Peyer's patch (tissue), 4 donors: ENCODE results near the gene CYP20A1. TPM values are rescaled to one million over a fixed set of nuclear protein-coding genes. Genes with fewer than 3 reads are reported as not detected.
"Not testable (repeated sequence)": the region's sequence is repeated elsewhere in the genome, so short reads cannot be mapped to it uniquely, and the experiment has no call there.

Experiments used
- DNase-seq, 3 donors: peaks; one replicate each; pipeline ENCODE4 v3.0.0-alpha.2; 2017 to 2019
- H3K27ac ChIP-seq, 4 donors: fragments of 200-600 bp; sonication (generic); one replicate each; pipeline ENCODE4 v1.5.1; 2016 to 2019
- H3K27me3 ChIP-seq, 2 donors: fragments of 200-600 bp; sonication (generic); one replicate each; pipeline ENCODE4 v1.5.1; 2019
- H3K36me3 ChIP-seq, 3 donors: fragments of 200-600 bp; sonication (generic); one replicate each; pipeline ENCODE4 v1.5.1; 2016 to 2019
- H3K4me1 ChIP-seq, 4 donors: fragments of 200-600 bp; sonication (generic); one replicate each; pipeline ENCODE4 v1.5.1; 2016 to 2019
- H3K4me3 ChIP-seq, 4 donors: fragments of 200-600 bp; sonication (generic); 1 replicate in 3 of 4; 2 replicates in 1 of 4; pipeline ENCODE4 v1.5.1; 2016 to 2019; ENCODE audit warnings: mild to moderate bottlenecking in 1 of 4
- H3K9me3 ChIP-seq, 4 donors: fragments of 200-600 bp; sonication (generic); one replicate each; pipeline ENCODE4 v1.5.1; 2016 to 2019; ENCODE audit warnings: mild to moderate bottlenecking in 1 of 4
- POLR2A ChIP-seq, 2 donors: fragments of 450-650 bp; IDR thresholded peaks; one replicate each; pipeline ENCODE4 v1.5.1; 2017; ENCODE audit warnings: antibody characterized with exemption in 2 of 2, mild to moderate bottlenecking in 2 of 2, moderate library complexity in 2 of 2
- total RNA-seq, 4 donors: library from RNA; depleted of rRNA; stranded (reverse); fragments of >200 nt; gene quantifications; one replicate each; pipeline ENCODE4 v1.1.0, GENCODE V29; 2016
- TF ChIP-seq, protein P1 (sequence below), 6 experiments: fragments of 450-650 bp in 4 of 6; fragments of 200-600 bp in 2 of 6; sonication (generic) in 1 of 6; IDR thresholded peaks; one replicate each; pipeline ENCODE4 v1.5.1; 2017 to 2019; ENCODE audit warnings: antibody characterized with exemption in 6 of 6, mild to moderate bottlenecking in 3 of 6, moderate library complexity in 1 of 6

Gene CYP20A1
- total RNA-seq, 4 donors from 2014 or later: 21.4 to 32.2 (median 25.3) TPM

DNA sequence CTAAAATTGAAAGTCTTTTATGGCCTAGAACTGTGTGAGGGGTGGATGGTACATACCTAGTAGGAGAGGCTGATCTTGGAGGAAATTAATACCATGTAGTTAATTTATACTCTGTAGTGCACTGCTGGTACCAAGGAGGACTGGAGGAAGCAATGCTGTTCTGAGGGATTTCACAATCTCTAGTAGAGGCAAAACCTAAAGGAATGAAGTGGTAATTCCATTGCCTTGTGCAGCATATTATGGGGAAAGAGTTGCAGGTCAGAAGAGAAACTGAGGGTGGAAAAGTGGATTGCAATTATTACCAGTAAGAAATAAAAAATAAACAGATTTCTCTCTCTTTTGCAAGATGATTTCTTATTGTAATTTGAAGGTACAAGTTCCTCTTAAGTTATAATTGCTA lies 91.6 kb downstream of the CYP20A1 start:
- peaks cover 0 to 18% (median 0%) of the 10 kb centered on the region in 4 donors for H3K4me1 ChIP-seq
- no peak for DNase-seq
- H3K27ac ChIP-seq: no peak overlapping the region
- H3K36me3 ChIP-seq: no peaks in the 10 kb centered on the region
- no peaks in the 10 kb centered on the region for H3K27me3 ChIP-seq
- no peak overlapping the region for H3K4me3 ChIP-seq
- H3K9me3 ChIP-seq: no peaks in the 10 kb centered on the region
- TF ChIP-seq POLR2A (IDR thresholded peaks at IDR 0.05): no peak

DNA sequence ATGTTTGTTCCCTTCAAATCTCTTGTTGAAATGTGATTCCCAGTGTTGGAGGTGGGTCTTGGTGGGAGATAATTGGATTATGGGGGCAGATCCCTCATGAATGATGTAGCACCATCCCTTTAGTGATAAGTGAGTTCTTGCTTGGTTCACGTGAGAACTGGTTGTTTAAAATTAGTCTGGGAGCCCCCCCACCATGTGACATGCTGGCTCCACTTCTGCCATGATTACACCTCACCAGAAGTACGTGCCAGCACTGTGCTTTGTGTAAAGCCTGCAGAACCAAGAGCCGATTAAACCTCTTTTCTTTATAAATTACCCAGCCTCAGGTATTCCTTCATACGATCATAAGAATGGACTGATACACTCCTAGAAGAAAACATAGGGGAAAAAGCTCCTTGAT lies 99.5 kb downstream of the CYP20A1 start:
- Histone ChIP-seq H3K9me3 (no peaks in the 10 kb centered on the region), H3K36me3 (no peaks in the 10 kb centered on the region), H3K4me1 (no peaks in the 10 kb centered on the region), H3K27ac (no peak overlapping the region), H3K27me3 (no peaks in the 10 kb centered on the region), H3K4me3 (no peak overlapping the region)
- no peak for TF ChIP-seq POLR2A (IDR thresholded peaks at IDR 0.05)
- TF ChIP-seq, protein P1, sequence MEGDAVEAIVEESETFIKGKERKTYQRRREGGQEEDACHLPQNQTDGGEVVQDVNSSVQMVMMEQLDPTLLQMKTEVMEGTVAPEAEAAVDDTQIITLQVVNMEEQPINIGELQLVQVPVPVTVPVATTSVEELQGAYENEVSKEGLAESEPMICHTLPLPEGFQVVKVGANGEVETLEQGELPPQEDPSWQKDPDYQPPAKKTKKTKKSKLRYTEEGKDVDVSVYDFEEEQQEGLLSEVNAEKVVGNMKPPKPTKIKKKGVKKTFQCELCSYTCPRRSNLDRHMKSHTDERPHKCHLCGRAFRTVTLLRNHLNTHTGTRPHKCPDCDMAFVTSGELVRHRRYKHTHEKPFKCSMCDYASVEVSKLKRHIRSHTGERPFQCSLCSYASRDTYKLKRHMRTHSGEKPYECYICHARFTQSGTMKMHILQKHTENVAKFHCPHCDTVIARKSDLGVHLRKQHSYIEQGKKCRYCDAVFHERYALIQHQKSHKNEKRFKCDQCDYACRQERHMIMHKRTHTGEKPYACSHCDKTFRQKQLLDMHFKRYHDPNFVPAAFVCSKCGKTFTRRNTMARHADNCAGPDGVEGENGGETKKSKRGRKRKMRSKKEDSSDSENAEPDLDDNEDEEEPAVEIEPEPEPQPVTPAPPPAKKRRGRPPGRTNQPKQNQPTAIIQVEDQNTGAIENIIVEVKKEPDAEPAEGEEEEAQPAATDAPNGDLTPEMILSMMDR (IDR thresholded peaks at IDR 0.05): no peak
- DNase-seq: no peak

DNA sequence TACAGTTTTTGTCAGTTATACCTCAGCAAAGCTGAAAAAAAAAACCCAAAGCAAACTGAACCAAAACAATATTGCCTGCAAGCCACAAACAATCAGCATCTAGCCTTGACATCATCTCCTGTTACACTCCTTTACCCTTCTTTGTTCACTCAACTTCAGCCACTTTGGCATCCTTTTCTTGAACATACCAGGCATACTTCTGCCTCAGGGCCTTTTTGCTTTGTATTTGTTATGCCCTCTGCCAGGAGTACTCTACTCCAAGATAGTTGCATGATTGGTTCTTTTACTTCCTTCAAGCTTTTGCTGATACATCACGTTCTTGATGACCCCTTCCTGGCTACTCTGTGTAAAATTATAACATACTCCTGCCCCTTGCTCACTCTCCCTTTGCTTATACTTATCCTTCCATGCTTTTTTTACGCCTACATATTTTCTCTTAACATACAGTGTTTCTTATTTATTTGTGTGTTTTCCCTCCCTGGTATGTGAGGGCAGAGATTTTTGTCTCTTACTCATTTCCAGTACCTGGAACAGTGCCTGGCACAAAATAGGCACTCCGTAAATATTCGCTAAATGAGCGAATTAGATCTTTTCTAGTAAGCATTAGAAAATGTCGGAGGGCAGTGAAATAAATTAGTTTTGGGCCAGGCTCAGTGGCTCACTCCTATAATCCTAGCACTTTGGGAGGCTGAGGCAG lies 102.1 kb downstream of the CYP20A1 start:
- H3K9me3 ChIP-seq: no peaks in the 10 kb centered on the region
- DNase-seq: no peak
- peaks cover 0 to 2% (median 0%) of the 10 kb centered on the region in 3 donors for H3K36me3 ChIP-seq
- no peak overlapping the region for H3K27ac ChIP-seq
- no peak for TF ChIP-seq POLR2A (IDR thresholded peaks at IDR 0.05)
- TF ChIP-seq, protein P1 (IDR thresholded peaks at IDR 0.05): no peak
- no peak overlapping the region for H3K4me3 ChIP-seq
- H3K27me3 ChIP-seq: no peaks in the 10 kb centered on the region
- no peaks in the 10 kb centered on the region for H3K4me1 ChIP-seq

DNA sequence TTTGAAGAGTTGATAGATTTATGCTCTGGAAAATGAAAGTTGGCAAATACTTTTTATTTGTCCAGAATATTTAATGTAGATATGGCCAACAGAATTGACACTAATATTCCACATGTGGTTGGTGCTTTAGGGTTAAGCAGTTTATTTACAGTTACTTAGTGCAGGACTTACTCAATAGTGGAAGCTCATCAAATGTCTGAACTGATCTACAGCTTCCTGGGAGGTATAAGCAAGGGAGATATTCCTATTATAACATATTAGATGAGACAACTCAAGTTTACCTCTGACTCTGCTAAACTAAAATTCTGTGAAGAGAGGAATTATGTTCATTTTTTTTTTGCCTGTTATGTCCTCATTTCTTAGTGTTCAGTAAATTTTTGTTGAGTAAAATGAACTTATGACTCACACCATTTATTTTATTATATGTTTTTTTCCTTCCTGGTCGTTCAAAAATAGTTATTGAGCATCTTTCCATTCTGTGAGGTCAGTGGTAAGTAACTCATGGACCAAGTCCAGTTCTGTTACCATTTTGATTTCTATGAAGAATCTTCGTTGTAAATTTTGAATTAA lies 103.0 kb downstream of the CYP20A1 start:
- no peak overlapping the region for H3K4me3 ChIP-seq
- DNase-seq: no peak
- peaks cover 0 to 2% (median 0%) of the 10 kb centered on the region in 3 donors for H3K36me3 ChIP-seq
- no peak overlapping the region for H3K27ac ChIP-seq
- TF ChIP-seq, protein P1 (IDR thresholded peaks at IDR 0.05): no peak
- H3K27me3 ChIP-seq: no peaks in the 10 kb centered on the region
- no peaks in the 10 kb centered on the region for H3K9me3 ChIP-seq
- H3K4me1 ChIP-seq: no peaks in the 10 kb centered on the region

DNA sequence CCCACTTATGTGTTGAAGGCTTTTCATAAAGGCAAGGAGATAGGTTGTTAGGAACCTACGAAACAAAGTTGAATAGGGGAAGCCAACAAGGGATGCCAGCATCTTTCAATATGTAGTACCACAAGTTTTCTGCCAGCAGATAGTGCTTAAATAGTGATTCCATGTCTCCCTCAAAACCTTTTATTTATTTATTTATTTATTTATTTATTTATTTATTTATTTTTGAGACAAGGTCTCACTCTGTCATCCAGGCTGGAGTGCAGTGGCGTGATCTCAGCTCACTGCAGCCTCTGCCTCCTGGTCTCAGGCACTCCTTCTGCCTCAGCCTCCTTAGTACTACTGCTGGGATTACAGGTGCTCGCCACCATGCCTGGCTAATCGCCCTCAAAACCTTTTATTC lies 103.6 kb downstream of the CYP20A1 start:
- H3K4me3 ChIP-seq, DNase-seq, H3K9me3 ChIP-seq, H3K4me1 ChIP-seq, H3K27ac ChIP-seq, H3K27me3 ChIP-seq, H3K36me3 ChIP-seq: not testable (repeated sequence)

DNA sequence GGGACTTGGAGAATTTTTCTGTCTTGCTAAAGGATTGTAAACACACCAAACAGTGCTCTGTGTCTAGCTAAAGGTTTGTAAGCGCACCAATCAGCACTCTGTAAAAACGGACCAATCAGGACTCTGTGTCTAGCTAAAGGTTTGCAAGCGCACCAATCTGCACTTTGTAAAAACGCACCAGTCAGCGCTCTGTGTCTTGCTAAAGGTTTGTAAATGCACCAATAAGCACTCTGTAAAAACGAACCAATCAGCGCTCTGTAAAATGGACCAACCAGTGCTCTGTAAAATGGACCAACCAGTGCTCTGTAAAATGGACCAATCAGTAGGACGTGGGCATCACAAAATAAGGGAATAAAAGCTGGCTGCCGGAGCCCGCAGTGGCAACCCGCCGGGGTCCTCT lies 105.8 kb downstream of the CYP20A1 start:
- H3K4me1 ChIP-seq: no peaks in the 10 kb centered on the region
- peaks cover 0 to 2% (median 0%) of the 10 kb centered on the region in 3 donors for H3K36me3 ChIP-seq
- no peaks in the 10 kb centered on the region for H3K27me3 ChIP-seq
- DNase-seq: no peak
- no peak overlapping the region for H3K4me3 ChIP-seq
- no peak for TF ChIP-seq POLR2A (IDR thresholded peaks at IDR 0.05)
- TF ChIP-seq, protein P1 (IDR thresholded peaks at IDR 0.05): no peak
- H3K9me3 ChIP-seq: no peaks in the 10 kb centered on the region
- no peak overlapping the region for H3K27ac ChIP-seq
